Ascending aorta (tissue), 2 donors: ENCODE results near the gene COL28A1. TPM values are rescaled to one million over a fixed set of nuclear protein-coding genes. Genes with fewer than 3 reads are reported as not detected.

Experiments
- DNase-seq, 2 donors: peaks; one replicate each; pipeline ENCODE4 v3.0.0-alpha.2; 2019; ENCODE audit warnings: low spot score in 2 of 2
- H3K27ac ChIP-seq, 2 donors: fragments of 200-600 bp; sonication (generic); one replicate each; pipeline ENCODE4 v1.5.1; 2016 to 2017; ENCODE audit warnings: mild to moderate bottlenecking in 1 of 2
- H3K27me3 ChIP-seq: fragments of 200-600 bp; sonication (generic); one replicate; pipeline ENCODE4 v1.5.1; 2017
- H3K36me3 ChIP-seq, 2 donors: fragments of 200-600 bp; sonication (generic); one replicate each; pipeline ENCODE4 v1.5.1; 2016
- H3K4me1 ChIP-seq, 2 donors: fragments of 200-600 bp; sonication (generic); one replicate each; pipeline ENCODE4 v1.5.1; 2016 to 2017; ENCODE audit warnings: mild to moderate bottlenecking in 1 of 2
- H3K4me3 ChIP-seq, 2 donors: fragments of 200-600 bp; sonication (generic); one replicate each; pipeline ENCODE4 v1.5.1; 2016 to 2017; ENCODE audit warnings: mild to moderate bottlenecking in 1 of 2
- H3K9me3 ChIP-seq, 2 donors: fragments of 200-600 bp; sonication (generic); one replicate each; pipeline ENCODE4 v1.5.1; 2016
- CTCF ChIP-seq, 3 experiments: fragments of 200-600 bp in 2 of 3; fragments of 450-650 bp in 1 of 3; sonication (generic) in 2 of 3; IDR thresholded peaks; one replicate each; pipeline ENCODE4 v1.5.1; 2016 to 2019; ENCODE audit warnings: antibody characterized with exemption in 3 of 3, mild to moderate bottlenecking in 1 of 3, moderate library complexity in 1 of 3
- intact Hi-C: fragments of 100-400 bp; cut with DNase I; formaldehyde crosslinking; loops from one replicate; pipeline ENCODE4 v1.15.1; 2023
- total RNA-seq: library from RNA; depleted of rRNA; stranded (reverse); fragments of >200 nt; gene quantifications from one replicate; pipeline ENCODE4 v1.1.0, GENCODE V29; 2016

The COL28A1 gene
- total RNA-seq, 1 donor from 2014 or later, result 0.11 TPM

- H3K9me3 ChIP-seq, result no peaks in the 10 kb centered on the region
- no peak for TF ChIP-seq CTCF (IDR thresholded peaks at IDR 0.05)
- DNase-seq, result no peak
- no peak overlapping the region for H3K4me3 ChIP-seq
- H3K27ac ChIP-seq, result no peak overlapping the region
- no peaks in the 10 kb centered on the region for H3K4me1 ChIP-seq
- no peaks in the 10 kb centered on the region for H3K27me3 ChIP-seq
- intact Hi-C loops, result no loop called here
- H3K36me3 ChIP-seq, result no peaks in the 10 kb centered on the region
Observed at GRCh38 chr7:7418997-7419396, 116.7 kb downstream of the COL28A1 start.

- Histone ChIP-seq H3K27ac (no peak overlapping the region), H3K4me1 (no peaks in the 10 kb centered on the region), H3K36me3 (no peaks in the 10 kb centered on the region), H3K4me3 (no peak overlapping the region), H3K27me3 (no peaks in the 10 kb centered on the region), H3K9me3 (no peaks in the 10 kb centered on the region)
- DNase-seq, result no peak
- TF ChIP-seq CTCF (IDR thresholded peaks at IDR 0.05), result no peak
- intact Hi-C loops, result no loop called here
Observed at GRCh38 chr7:7417851-7418250, 117.8 kb downstream of the COL28A1 start.

GRCh38 chr7:7417414-7417813, 118.3 kb downstream of the COL28A1 start:
- H3K9me3 ChIP-seq, result no peaks in the 10 kb centered on the region
- no peaks in the 10 kb centered on the region for H3K4me1 ChIP-seq
- no peak for DNase-seq
- intact Hi-C loops, result no loop called here
- no peak overlapping the region for H3K4me3 ChIP-seq
- no peak for TF ChIP-seq CTCF (IDR thresholded peaks at IDR 0.05)
- no peaks in the 10 kb centered on the region for H3K36me3 ChIP-seq
- H3K27ac ChIP-seq, result no peak overlapping the region
- H3K27me3 ChIP-seq, result no peaks in the 10 kb centered on the region

GRCh38 chr7:7416031-7416858, 119.4 kb downstream of the COL28A1 start:
- Histone ChIP-seq H3K9me3 (no peaks in the 10 kb centered on the region), H3K27ac (no peak overlapping the region), H3K4me3 (no peak overlapping the region), H3K4me1 (no peaks in the 10 kb centered on the region), H3K27me3 (no peaks in the 10 kb centered on the region), H3K36me3 (no peaks in the 10 kb centered on the region)
- intact Hi-C loops, result no loop called here
- TF ChIP-seq CTCF (IDR thresholded peaks at IDR 0.05), result no peak
- DNase-seq, result no peak

- H3K9me3 ChIP-seq, result no peaks in the 10 kb centered on the region
- intact Hi-C loops, result no loop called here
- TF ChIP-seq CTCF (IDR thresholded peaks at IDR 0.05), result no peak
Observed at GRCh38 chr7:7414791-7415603, 120.7 kb downstream of the COL28A1 start.

More at GRCh38 chr7:7414791-7415603, 120.7 kb downstream of the COL28A1 start:
- H3K27me3 ChIP-seq, result no peaks in the 10 kb centered on the region
- H3K4me1 ChIP-seq, result no peaks in the 10 kb centered on the region
- H3K36me3 ChIP-seq, result no peaks in the 10 kb centered on the region
- H3K4me3 ChIP-seq, result no peak overlapping the region
- H3K27ac ChIP-seq, result no peak overlapping the region
- no peak for DNase-seq
